Peyer's patch (tissue), 4 donors: ENCODE data around the gene SPINK4. TPM values are rescaled to one million over a fixed set of nuclear protein-coding genes. Genes with fewer than 3 reads are reported as not detected.

Experiments
- DNase-seq, 3 donors: peaks; one replicate each; pipeline ENCODE4 v3.0.0-alpha.2; 2017 to 2019
- H3K27ac ChIP-seq, 4 donors: fragments of 200-600 bp; sonication (generic); one replicate each; pipeline ENCODE4 v1.5.1; 2016 to 2019
- H3K27me3 ChIP-seq, 2 donors: fragments of 200-600 bp; sonication (generic); one replicate each; pipeline ENCODE4 v1.5.1; 2019
- H3K36me3 ChIP-seq, 3 donors: fragments of 200-600 bp; sonication (generic); one replicate each; pipeline ENCODE4 v1.5.1; 2016 to 2019
- H3K4me1 ChIP-seq, 4 donors: fragments of 200-600 bp; sonication (generic); one replicate each; pipeline ENCODE4 v1.5.1; 2016 to 2019
- H3K4me3 ChIP-seq, 4 donors: fragments of 200-600 bp; sonication (generic); 1 replicate in 3 of 4; 2 replicates in 1 of 4; pipeline ENCODE4 v1.5.1; 2016 to 2019; ENCODE audit warnings: mild to moderate bottlenecking in 1 of 4
- H3K9me3 ChIP-seq, 4 donors: fragments of 200-600 bp; sonication (generic); one replicate each; pipeline ENCODE4 v1.5.1; 2016 to 2019; ENCODE audit warnings: mild to moderate bottlenecking in 1 of 4
- CTCF ChIP-seq, 6 experiments: fragments of 450-650 bp in 4 of 6; fragments of 200-600 bp in 2 of 6; sonication (generic) in 1 of 6; IDR thresholded peaks; one replicate each; pipeline ENCODE4 v1.5.1; 2017 to 2019; ENCODE audit warnings: antibody characterized with exemption in 6 of 6, mild to moderate bottlenecking in 3 of 6, moderate library complexity in 1 of 6
- POLR2A ChIP-seq, 2 donors: fragments of 450-650 bp; IDR thresholded peaks; one replicate each; pipeline ENCODE4 v1.5.1; 2017; ENCODE audit warnings: antibody characterized with exemption in 2 of 2, mild to moderate bottlenecking in 2 of 2, moderate library complexity in 2 of 2
- total RNA-seq, 4 donors: library from RNA; depleted of rRNA; stranded (reverse); fragments of >200 nt; gene quantifications; one replicate each; pipeline ENCODE4 v1.1.0, GENCODE V29; 2016

SPINK4 gene
- total RNA-seq, 4 donors from 2014 or later: 106 to 639 (median 276) TPM

GRCh38 chr9:33246269-33246860, 6.4 kb downstream of the SPINK4 start:
- no peak for TF ChIP-seq POLR2A (IDR thresholded peaks at IDR 0.05)
- peaks cover 0 to 17% (median 0%) of the 10 kb centered on the region in 3 donors for H3K36me3 ChIP-seq
- no peaks in the 10 kb centered on the region for H3K9me3 ChIP-seq
- H3K27me3 ChIP-seq: no peaks in the 10 kb centered on the region
- H3K4me3 ChIP-seq: no peak overlapping the region
- no peak overlapping the region for H3K27ac ChIP-seq
- peaks cover 0 to 3% (median 2%) of the 10 kb centered on the region in 4 donors for H3K4me1 ChIP-seq
- DNase-seq: peak in 1 of 3 donors; percentile 35

GRCh38 chr9:33248606-33249005, 8.6 kb downstream of the SPINK4 start:
- Histone ChIP-seq H3K27ac (no peak overlapping the region), H3K4me1 (peaks cover 0 to 3% (median 1%) of the 10 kb centered on the region in 4 donors), H3K36me3 (peaks cover 0 to 37% (median 0%) of the 10 kb centered on the region in 3 donors), H3K27me3 (no peaks in the 10 kb centered on the region), H3K9me3 (no peaks in the 10 kb centered on the region), H3K4me3 (no peak overlapping the region)
- no peak for DNase-seq
- TF ChIP-seq CTCF (IDR thresholded peaks at IDR 0.05) (no peak), POLR2A (IDR thresholded peaks at IDR 0.05) (no peak)

- Histone ChIP-seq H3K4me3 (no peak overlapping the region), H3K27me3 (no peaks in the 10 kb centered on the region), H3K36me3 (peaks cover 0 to 42% (median 0%) of the 10 kb centered on the region in 3 donors), H3K9me3 (no peaks in the 10 kb centered on the region), H3K4me1 (peaks cover 0 to 3% (median 1%) of the 10 kb centered on the region in 4 donors), H3K27ac (peak overlapping the region in 1 of 4 donors; percentile 12)
- peak in 1 of 3 donors; percentile 45 for DNase-seq
- no peak for TF ChIP-seq POLR2A (IDR thresholded peaks at IDR 0.05)
- no peak for TF ChIP-seq CTCF (IDR thresholded peaks at IDR 0.05)
These were observed 9.2 kb downstream of the SPINK4 start for GRCh38 chr9:33249087-33249658.

GRCh38 chr9:33249983-33250382, 10.0 kb downstream of the SPINK4 start:
- H3K36me3 ChIP-seq: peaks cover 0 to 50% (median 0%) of the 10 kb centered on the region in 3 donors
- no peaks in the 10 kb centered on the region for H3K27me3 ChIP-seq
- peaks cover 0 to 3% (median 0%) of the 10 kb centered on the region in 4 donors for H3K4me1 ChIP-seq
- H3K4me3 ChIP-seq: no peak overlapping the region
- TF ChIP-seq CTCF (IDR thresholded peaks at IDR 0.05) (no peak), POLR2A (IDR thresholded peaks at IDR 0.05) (no peak)
- no peak for DNase-seq
- H3K27ac ChIP-seq: peak overlapping the region in 1 of 4 donors; percentile 12
- no peaks in the 10 kb centered on the region for H3K9me3 ChIP-seq

GRCh38 chr9:33250458-33250995, 10.6 kb downstream of the SPINK4 start:
- peaks cover 0 to 56% (median 0%) of the 10 kb centered on the region in 3 donors for H3K36me3 ChIP-seq
- no peak overlapping the region for H3K27ac ChIP-seq
- H3K27me3 ChIP-seq: no peaks in the 10 kb centered on the region
- H3K4me1 ChIP-seq: peaks cover 0 to 3% (median 0%) of the 10 kb centered on the region in 4 donors
- TF ChIP-seq CTCF (IDR thresholded peaks at IDR 0.05) (no peak), POLR2A (IDR thresholded peaks at IDR 0.05) (no peak)
- DNase-seq: peak in 1 of 3 donors; percentile 40
- no peak overlapping the region for H3K4me3 ChIP-seq
- no peaks in the 10 kb centered on the region for H3K9me3 ChIP-seq

- Histone ChIP-seq H3K9me3 (no peaks in the 10 kb centered on the region), H3K27ac (no peak overlapping the region), H3K27me3 (no peaks in the 10 kb centered on the region), H3K36me3 (peaks cover 0 to 85% (median 0%) of the 10 kb centered on the region in 3 donors), H3K4me1 (peaks cover 0 to 1% (median 0%) of the 10 kb centered on the region in 4 donors), H3K4me3 (no peak overlapping the region)
- TF ChIP-seq POLR2A (IDR thresholded peaks at IDR 0.05) (no peak), CTCF (IDR thresholded peaks at IDR 0.05) (no peak)
- DNase-seq: no peak
These were observed 14.2 kb downstream of the SPINK4 start for GRCh38 chr9:33254211-33254610.
